BJ (cell line): ENCODE measurements around the gene LIX1L. TPM values are rescaled to one million over a fixed set of nuclear protein-coding genes. Genes with fewer than 3 reads are reported as not detected.

Source experiments
- CTCF ChIA-PET: fragments of 350-600 bp; formaldehyde crosslinking; extraction: SDS; loops from one replicate; lab custom pipeline; 2021; ENCODE audit warnings: antibody characterized with exemption, inconsistent platforms; lab: Yijun Ruan, JAX
- POLR2A ChIA-PET: fragments of 300-600 bp; sonication (Branson Sonifier 250); formaldehyde crosslinking; extraction: SDS; loops from one replicate; lab custom pipeline; 2021; ENCODE audit warnings: antibody characterized with exemption; lab: Charles Lee
- DNase-seq: peaks from one replicate; pipeline ENCODE4 v3.0.0-alpha.2; 2011; ENCODE audit warnings: low read depth
- H3K27me3 ChIP-seq: 2 replicates; pipeline ENCODE4 v1.6.0; 2011; ENCODE audit warnings: low read length; ENCODE audit not compliant: control insufficient read depth, insufficient read depth
- H3K36me3 ChIP-seq: 2 replicates; pipeline ENCODE4 v1.5.1; 2011; ENCODE audit warnings: low read length; ENCODE audit not compliant: control insufficient read depth, insufficient read depth
- H3K4me3 ChIP-seq: 2 replicates; pipeline ENCODE4 v1.5.1; 2011; ENCODE audit warnings: low read depth, mild to moderate bottlenecking, control low read depth, low read length
- polyA plus RNA-seq: library from polyadenylated mRNA; depleted of rRNA; stranded (reverse); fragments of >200 nt; gene quantifications from 2 replicates; pipeline ENCODE4 v1.2.3, GENCODE V29; 2011
- TF ChIP-seq, protein P1 (sequence below): IDR thresholded peaks from 2 replicates; pipeline ENCODE4 v1.5.1; 2011; ENCODE audit warnings: low read depth, mild to moderate bottlenecking, control low read depth, inconsistent platforms, low read length, moderate library complexity; ENCODE audit not compliant: insufficient read depth

LIX1L gene
- polyA plus RNA-seq, 1 experiment: 35.1 TPM

DNA sequence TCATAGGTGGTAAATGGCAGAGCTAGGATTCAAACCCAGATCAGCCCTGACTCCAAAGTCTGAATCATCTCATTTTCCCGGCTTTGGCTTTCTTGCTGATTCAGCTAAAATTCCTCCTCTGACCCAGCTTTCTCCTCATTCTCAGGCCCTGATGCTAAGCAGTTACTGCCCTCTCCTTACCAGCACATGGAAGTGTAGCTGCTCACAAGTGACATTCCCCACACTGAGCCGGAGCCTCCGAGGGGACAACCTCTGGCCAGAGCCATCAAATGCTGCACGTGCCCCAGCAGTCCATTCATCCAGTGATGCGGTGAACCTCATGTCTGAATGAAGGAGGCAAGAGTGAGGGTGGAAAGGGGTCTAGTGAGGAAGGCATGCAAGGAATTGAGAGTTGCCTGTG is 59.1 kb downstream of the LIX1L start:
- no peak for DNase-seq
- TF ChIP-seq, protein P1, sequence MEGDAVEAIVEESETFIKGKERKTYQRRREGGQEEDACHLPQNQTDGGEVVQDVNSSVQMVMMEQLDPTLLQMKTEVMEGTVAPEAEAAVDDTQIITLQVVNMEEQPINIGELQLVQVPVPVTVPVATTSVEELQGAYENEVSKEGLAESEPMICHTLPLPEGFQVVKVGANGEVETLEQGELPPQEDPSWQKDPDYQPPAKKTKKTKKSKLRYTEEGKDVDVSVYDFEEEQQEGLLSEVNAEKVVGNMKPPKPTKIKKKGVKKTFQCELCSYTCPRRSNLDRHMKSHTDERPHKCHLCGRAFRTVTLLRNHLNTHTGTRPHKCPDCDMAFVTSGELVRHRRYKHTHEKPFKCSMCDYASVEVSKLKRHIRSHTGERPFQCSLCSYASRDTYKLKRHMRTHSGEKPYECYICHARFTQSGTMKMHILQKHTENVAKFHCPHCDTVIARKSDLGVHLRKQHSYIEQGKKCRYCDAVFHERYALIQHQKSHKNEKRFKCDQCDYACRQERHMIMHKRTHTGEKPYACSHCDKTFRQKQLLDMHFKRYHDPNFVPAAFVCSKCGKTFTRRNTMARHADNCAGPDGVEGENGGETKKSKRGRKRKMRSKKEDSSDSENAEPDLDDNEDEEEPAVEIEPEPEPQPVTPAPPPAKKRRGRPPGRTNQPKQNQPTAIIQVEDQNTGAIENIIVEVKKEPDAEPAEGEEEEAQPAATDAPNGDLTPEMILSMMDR: no peak
- POLR2A ChIA-PET: no interaction called here
- no peaks in the 10 kb centered on the region for H3K27me3 ChIP-seq
- no peaks in the 10 kb centered on the region for H3K36me3 ChIP-seq
- H3K4me3 ChIP-seq: no peak overlapping the region
- CTCF ChIA-PET: interaction anchor here (0.6 to 2.5 kb wide), 3 partner anchors 11 to 61 kb away, joined by 3 to 22 read pairs (median 3); partner anchors contain the start of gene ITGA10

DNA sequence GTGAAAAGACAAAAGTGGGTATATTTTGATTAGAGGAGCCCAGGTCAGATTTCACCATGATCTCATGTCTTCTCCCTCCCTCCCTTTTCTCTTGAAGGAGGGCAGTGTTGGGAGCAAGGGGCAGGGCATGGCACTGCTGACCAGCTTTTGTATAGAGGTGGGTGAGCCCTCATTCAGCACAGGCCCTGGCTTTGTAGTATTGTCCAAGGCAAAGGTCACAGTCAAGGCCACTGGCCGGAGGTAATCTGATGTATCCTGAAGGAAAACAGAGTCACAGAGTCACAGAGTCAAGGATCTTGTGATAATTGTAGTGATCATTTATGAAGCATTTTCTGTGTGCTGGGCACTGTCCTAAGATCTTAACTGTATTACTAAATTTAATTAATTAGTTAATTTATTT is 59.8 kb downstream of the LIX1L start:
- ChIA-PET CTCF (interaction anchor here (0.6 to 2.5 kb wide), 2 partner anchors 12 to 16 kb away, joined by 3 to 22 read pairs; partner anchors contain the start of gene ITGA10), POLR2A (no interaction called here)
- no peak for DNase-seq
- no peaks in the 10 kb centered on the region for H3K27me3 ChIP-seq
- TF ChIP-seq, protein P1: no peak
- H3K36me3 ChIP-seq: no peaks in the 10 kb centered on the region
- H3K4me3 ChIP-seq: no peak overlapping the region

- Histone ChIP-seq H3K4me3 (no peak overlapping the region), H3K27me3 (no peaks in the 10 kb centered on the region), H3K36me3 (no peaks in the 10 kb centered on the region)
- ChIA-PET CTCF (interaction anchor here (1.3 to 8.1 kb wide), 2 partner anchors 13 to 32 kb away, joined by 4 to 193 read pairs; partner anchors contain the start of genes ITGA10 and RBM8A), POLR2A (interaction anchor here (0.6 kb wide), 1 partner anchor 73 kb away, joined by 4 read pairs; no protein-coding TSS in a partner anchor)
- no peak for DNase-seq
- TF ChIP-seq, protein P1: no peak
Measured at GRCh38 chr1:145895471-145895870, 62.3 kb downstream of the LIX1L start.

DNA sequence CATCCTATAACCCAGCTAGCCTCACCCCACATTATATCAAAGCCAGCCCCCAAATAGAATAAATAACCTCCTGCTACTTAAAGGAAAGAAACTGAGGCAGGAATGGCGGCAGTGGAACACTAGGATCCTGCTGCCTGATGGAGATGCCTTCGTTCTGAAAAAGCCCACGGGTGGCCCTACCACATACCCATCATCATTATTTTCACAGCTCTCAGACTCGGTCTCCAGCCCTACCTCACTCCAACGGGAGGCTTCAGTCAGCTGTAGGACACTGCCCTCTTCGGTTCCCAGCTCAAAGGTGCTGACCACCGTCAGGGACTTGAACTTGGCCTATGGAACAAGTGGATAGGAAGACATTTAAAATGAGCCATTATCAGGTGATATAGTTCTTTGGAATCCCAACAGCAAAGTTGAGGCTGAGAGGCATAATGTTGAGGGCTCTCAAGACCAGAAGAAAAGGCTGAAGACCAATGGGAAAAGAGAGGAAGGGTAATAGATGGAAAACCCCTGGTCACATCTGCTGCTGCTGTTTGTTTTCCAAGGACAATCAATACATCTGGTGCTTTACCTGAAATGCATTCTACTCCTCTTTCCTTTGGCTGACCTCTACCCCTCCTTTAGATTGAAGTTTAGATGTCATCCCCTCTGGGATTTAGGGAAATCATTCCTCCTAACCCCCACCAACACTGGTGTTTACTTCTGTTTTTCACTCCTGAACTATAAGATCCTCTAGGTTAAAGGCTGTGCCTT is 64.3 kb downstream of the LIX1L start:
- TF ChIP-seq, protein P1: no peak
- DNase-seq: no peak
- POLR2A ChIA-PET: no interaction called here
- CTCF ChIA-PET: interaction anchor here (2.0 to 8.1 kb wide), 10 partner anchors 10 to 144 kb away, joined by 11 to 193 read pairs (median 23); partner anchors contain the start of genes ITGA10, NUDT17, PEX11B and PIAS3
- no peaks in the 10 kb centered on the region for H3K27me3 ChIP-seq
- no peak overlapping the region for H3K4me3 ChIP-seq
- no peaks in the 10 kb centered on the region for H3K36me3 ChIP-seq

- Histone ChIP-seq H3K27me3 (no peaks in the 10 kb centered on the region), H3K36me3 (no peaks in the 10 kb centered on the region), H3K4me3 (no peak overlapping the region; the same call in 1 of the 2 replicates)
- ChIA-PET CTCF (interaction anchor here (0.6 to 8.1 kb wide), 38 partner anchors 9 to 145 kb away, joined by 3 to 193 read pairs (median 6); partner anchors contain the start of genes ANKRD34A, ITGA10, LIX1L and NUDT17), POLR2A (interaction anchor here (0.8 kb wide), 1 partner anchor 16 kb away, joined by 3 read pairs; no protein-coding TSS in a partner anchor)
- DNase-seq: no peak
- TF ChIP-seq, protein P1: no peak
Measured at GRCh38 chr1:145892486-145893087, 65.2 kb downstream of the LIX1L start.
